Spleen (tissue), 7 donors: ENCODE results near the gene TBCE.

ENCODE experiments used
- CTCF ChIP-seq, 11 experiments: fragments of 200-600 bp in 7 of 11; fragments of 450-650 bp in 4 of 11; sonication (generic) in 4 of 11; IDR thresholded peaks in 8 of 11; conservative IDR thresholded peaks in 3 of 11; 1 replicate in 7 of 11; 2 replicates in 4 of 11; pipeline versions ENCODE4 v1.4.0 to v1.8.0; 2016 to 2021; ENCODE audit warnings: antibody characterized with exemption in 11 of 11, inconsistent platforms in 4 of 11, mild to moderate bottlenecking in 1 of 11
- POLR2A ChIP-seq, 3 donors: fragments of 450-650 bp; IDR thresholded peaks; one replicate each; pipeline ENCODE4 v1.5.1; 2017; ENCODE audit warnings: antibody characterized with exemption in 3 of 3, mild to moderate bottlenecking in 1 of 3
- POLR2AphosphoS5 ChIP-seq, 3 donors: sonication (generic); formaldehyde crosslinking; IDR thresholded peaks; one replicate each; pipeline ENCODE4 v1.5.1; 2017; ENCODE audit warnings: antibody characterized with exemption in 3 of 3
- donor health status: DM: no; HTN: no; CAD: no; lungs with moderate emphysema.
- donor health status: DM: no; HTN: no; CAD: no.
- donor health status: DM: no; HTN: no; CAD: no.

GRCh38 chr1:235391874-235392273 is 24.6 kb downstream of the TBCE start:
- TF ChIP-seq POLR2A (IDR thresholded peaks at IDR 0.05) (no peak), CTCF (IDR thresholded peaks at IDR 0.05 in 8 of 11, conservative IDR thresholded peaks at IDR 0.05 in 3 of 11) (no peak), POLR2AphosphoS5 (IDR thresholded peaks at IDR 0.05) (no peak)
